Measurements from ENCODE around the gene CHST9.
"Not testable (repeated sequence)": the region's sequence is repeated elsewhere in the genome, so short reads cannot be mapped to it uniquely, and the experiment has no call there.

The CHST9 gene

DNA sequence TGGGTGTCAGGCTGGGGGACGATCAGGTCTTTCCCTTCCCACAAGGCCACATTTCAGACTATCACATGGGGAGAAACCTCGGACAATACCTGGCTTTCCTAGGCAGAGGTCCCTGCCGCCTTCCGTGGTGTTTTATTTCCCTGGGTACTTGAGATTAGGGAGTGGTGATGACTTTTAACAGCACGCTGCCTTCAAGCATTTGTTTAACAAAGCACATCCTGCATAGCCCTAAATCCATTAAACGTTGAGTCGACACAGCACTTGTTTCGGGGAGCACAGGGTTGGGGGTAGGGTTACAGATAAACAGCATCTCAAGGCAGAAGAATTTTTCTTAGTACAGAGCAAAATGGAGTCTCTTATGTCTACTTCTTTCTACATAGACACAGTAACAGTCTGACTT, 257.3 kb downstream of the CHST9 start:
- DNase-seq = not testable (repeated sequence)

DNA sequence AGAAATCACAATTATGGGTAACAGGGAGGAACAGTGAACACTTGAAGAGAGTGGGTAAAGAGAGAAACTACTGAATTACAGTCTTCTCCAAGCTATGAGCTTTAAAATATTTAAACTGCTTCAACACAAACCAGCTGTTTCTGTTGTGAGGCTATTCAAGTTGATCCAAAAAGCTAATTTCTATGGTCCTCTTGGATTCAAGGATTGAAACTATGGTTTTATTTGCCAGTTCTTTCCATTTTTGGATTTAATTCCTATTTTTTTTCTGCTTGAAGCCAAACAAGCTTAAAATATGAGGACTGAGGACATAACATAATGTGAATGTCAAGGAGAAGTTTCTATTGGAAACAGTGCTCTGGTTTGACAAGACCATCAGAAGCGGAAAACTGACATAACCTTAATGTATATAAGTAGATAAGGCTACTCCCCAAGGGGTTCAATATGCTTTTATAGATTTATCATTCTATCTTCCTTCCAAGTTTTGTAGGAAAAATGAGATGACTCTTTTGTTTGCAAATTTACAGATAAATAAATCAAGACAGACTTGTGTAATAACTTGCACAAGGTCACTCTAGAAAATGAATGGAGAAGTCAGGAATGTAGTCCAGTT, 258.9 kb downstream of the CHST9 start:
- no peak for DNase-seq

GRCh38 chr18:26925313-26925712, 259.8 kb downstream of the CHST9 start:
- DNase-seq = no peak

DNA sequence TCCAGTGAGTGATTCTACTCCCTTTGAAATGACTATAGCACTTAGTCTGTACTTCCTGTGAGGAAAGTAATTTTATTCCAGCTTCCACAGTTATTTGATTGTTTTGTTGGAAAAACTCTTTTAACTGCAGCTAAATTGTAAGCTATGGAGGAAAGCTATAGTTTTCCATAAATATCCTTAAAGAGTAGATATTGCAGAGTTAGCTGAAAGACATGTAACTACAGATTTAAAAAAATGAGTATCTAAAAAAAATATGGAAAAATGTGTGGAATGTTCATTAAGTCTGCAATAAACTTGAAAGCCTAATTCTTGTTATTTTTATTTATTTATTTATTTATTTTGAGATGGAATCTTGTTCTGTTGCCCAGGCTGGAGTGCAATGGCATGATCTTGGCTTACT, 262.8 kb downstream of the CHST9 start:
- no peak for DNase-seq

DNA sequence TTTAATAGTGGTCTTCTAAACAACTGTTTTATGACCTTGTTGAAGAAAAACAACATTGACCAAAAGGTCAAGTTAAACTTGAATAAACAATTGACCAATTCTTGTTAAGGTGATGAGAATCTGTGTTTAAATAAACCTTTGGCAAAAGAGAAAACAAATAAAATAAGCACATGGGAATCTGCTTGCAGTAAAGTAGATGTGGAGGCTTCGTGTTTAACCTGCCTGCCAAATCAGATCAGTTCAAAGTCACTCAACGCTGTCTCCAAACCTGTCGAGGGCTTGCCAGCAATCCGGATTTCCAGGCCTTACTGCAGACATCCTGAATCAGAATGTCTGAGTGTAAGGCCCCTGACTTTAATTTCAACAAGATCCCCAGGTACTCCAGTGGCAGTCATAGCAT, 264.5 kb downstream of the CHST9 start:
- no peak for DNase-seq

DNA sequence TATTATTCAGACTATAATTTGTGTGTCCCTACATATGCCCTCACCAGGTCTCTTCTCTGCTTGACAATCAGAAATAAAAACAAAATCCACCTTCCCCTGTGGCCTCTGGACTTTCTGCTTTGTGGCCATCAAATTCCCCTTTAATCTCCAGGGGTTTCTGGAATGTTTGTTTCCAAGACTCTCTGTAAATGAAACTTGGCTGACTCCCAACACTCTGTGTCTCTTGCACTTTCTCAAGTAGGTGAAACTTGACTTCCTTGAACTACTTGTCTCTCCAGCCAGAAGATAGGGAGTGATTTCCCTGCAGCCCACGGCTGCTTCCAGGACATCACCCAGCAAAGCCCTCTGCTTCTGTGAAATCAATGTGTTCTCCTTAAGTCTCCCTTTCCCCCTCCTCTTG, 265.5 kb downstream of the CHST9 start:
- no peak for DNase-seq

GRCh38 chr18:26919201-26919600, 265.9 kb downstream of the CHST9 start:
- DNase-seq = no peak

DNA sequence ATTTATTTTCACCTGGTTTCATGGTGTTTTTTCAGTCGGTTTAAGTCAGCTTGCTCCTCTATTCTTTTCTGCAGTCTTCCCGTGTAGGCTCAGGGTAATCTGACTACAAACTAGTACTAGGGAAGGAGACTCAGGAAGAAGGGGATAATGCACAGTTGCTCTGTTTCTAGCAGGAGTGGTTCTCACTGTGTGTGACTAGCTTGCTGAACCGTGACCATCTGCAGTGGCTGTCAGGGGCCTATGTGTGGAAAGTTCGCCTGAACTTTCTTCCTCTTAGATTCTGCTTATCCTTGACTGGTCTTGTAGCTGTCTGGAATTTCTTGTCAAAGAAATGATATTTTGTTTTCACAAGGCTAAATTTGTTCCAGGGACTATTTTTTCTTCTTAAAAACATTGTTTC, 273.3 kb downstream of the CHST9 start:
- DNase-seq = no peak

DNA sequence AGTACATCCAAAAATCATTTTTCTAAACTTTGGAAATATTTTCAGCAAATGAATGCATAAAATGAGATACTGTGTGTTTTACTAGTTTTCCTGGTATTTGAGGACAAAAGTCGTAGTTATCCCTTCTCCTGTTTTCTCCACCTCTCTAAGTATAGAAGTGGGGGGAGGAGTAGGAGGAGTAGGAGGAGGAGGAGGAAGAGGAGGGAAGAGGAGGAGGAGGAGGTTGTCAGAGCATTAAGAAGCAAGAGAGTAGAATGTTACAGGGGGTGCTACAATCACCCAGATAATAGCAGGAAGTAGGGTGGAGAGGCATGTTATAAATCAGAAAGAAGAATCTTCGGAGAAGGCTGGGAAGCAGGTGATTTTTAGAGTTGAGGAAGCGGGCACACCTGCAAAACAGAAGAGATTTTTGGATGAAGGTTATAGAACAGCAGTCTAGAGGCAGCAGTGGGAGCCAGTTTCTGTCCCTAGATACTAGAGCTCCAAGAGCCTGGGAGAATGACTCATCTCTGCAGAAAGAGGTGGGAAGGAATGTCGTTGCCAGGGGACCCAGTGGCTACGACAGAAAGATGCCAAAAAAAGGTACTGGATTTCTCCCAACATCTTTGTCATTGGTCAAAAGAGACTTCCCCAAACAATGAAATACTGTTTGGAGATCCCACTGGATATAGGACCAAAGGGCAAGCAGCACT, 275.4 kb downstream of the CHST9 start:
- no peak for DNase-seq

GRCh38 chr18:26908906-26909305, 276.2 kb downstream of the CHST9 start:
- DNase-seq = no peak

- DNase-seq = no peak
Measured at GRCh38 chr18:26902291-26902690, 282.8 kb downstream of the CHST9 start.

GRCh38 chr18:26901020-26901419, 284.1 kb downstream of the CHST9 start:
- DNase-seq = no peak

GRCh38 chr18:26894426-26894825, 290.7 kb downstream of the CHST9 start:
- no peak for DNase-seq

DNA sequence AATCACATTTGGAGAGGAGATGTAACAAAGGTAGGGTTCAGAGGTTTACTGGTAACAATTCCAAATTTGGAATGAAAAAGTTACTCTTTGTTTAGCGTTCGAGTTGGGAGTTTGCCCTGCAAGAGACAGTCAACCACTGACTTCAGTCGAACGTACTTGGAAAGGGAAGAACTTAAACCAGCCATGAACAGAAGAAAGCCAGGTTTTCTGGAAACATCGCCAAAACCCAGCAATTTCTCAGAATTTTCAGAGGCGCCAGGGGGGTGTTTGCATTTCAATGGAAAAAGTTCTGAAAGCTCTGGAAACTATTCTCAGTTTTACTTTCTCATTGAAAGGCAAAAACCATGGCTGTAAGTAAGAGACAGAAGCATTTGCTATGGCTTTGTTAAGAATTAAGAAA, 291.1 kb downstream of the CHST9 start:
- DNase-seq = no peak

DNA sequence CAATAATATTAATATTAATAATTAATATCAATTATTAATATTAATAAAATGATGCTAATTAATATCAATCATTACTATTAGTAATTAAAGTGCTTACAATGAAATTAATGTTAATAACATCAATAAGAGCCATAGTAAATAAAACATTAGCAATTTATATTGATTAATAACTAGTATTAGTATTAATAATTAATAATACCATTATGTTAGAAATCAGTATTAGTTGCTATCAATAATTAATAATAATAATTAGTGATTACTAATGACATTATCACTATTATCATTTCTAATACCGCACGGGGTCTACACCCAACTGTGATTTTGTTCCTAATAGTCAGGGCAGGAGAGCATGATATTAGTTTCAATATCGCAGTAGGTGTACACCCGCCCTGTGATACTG, 296.8 kb downstream of the CHST9 start:
- DNase-seq = no peak

- no peak for DNase-seq
Measured at GRCh38 chr18:26875040-26875654, 310.0 kb downstream of the CHST9 start.

- DNase-seq = no peak
Measured at GRCh38 chr18:26874283-26874682, 310.8 kb downstream of the CHST9 start.

GRCh38 chr18:26869640-26870039, 315.5 kb downstream of the CHST9 start:
- no peak for DNase-seq

DNA sequence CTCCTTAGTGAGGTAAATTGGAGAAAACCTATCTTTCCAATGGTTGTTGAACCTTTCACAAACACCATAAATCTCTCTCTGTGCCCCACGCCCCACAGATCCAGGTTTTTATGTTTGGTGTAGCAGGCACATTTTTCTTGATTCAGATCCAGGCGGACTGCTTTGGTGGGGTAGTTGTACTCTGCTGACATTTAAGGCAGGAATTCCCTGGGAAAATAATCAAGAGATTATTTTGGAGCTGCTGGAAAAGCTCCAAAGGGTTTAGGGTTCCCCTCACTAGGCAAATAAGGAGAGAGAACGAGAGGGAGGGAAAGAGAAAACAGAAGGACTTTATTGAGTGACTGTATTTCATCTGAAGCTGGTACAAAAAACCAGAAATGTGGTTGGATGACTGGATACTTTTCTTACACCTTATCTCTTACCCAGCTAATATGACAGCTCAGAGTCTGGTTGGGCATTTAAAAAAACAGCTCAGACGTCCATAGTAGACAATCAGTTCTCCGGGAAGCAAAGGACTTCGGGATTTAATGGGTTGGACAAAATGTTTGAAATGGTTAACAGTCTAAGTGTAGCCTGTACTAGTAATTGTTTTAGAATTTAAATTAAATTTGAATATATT, 316.0 kb downstream of the CHST9 start:
- DNase-seq = no peak

DNA sequence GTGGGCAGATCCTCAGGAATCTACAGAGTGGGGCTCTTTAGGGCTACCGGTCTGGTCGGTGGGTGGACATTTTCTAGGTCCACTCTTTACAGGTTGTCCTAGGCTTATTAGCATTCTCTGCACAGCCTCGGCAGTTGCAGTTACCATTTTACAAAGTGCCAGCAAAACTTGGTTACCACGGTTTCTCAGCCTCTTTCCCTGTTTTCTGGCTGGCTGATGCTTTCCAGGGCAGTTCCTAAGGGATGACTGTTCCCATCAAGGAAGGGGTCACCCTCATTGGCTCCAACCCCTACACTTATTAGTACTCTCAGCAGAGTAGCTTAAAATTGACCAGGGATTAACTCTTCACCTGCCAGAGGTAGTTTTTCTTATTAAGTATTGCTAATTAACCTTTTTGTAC, 317.6 kb downstream of the CHST9 start:
- no peak for DNase-seq

DNA sequence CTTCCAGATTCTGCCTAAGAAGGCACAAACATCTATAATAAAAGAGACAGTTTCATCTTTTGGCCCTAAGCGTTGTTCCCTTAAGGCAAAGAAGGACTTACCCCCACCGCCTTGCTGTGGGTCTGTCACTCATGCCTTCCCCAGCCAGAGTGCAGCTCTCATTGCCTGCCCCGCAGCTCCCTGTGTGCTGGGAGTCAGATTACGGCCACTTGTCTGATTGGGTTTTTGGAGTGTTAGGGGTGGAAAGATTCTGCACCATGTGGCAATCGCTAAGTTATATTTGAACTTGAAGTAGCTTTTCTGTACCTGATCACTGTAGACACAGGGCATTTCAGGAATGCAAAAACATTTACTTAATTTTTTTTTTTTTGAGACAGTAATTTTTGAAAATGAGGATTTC, 319.6 kb downstream of the CHST9 start, which contains the start of gene AQP4:
TSS of gene AQP4 (minus strand) at position 151 of the 400 bp plus-strand sequence. CDS start at position 133, 18 bp downstream.
- DNase-seq = no peak

GRCh38 chr18:26864658-26865057, 320.4 kb downstream of the CHST9 start:
- DNase-seq = no peak

GRCh38 chr18:26863921-26864497, 321.1 kb downstream of the CHST9 start:
- DNase-seq = no peak
